ENCODE results near the gene CRHR1. TPM values are rescaled to one million over a fixed set of nuclear protein-coding genes. Genes with fewer than 3 reads are reported as not detected.

Gene CRHR1
- polyA plus RNA-seq, 3 donors = 0.10 to 0.67 TPM; not detected in 1

GRCh38 chr17:45784741-45785479 is 790 bp downstream of the CRHR1 start:
- no peak overlapping the region for H3K27ac ChIP-seq (ENCODE audit: low read depth, low read length)
- WGBS, 3 donors = 0 to 1% (median 1%) methylated on average over 52 to 82 of the region's 82 CpGs

- H3K27ac ChIP-seq (ENCODE audit: low read depth, low read length) = no peak overlapping the region
- WGBS, 3 donors = 27 to 34% (median 33%) methylated on average over 28 of the region's 28 CpGs
Measured at GRCh38 chr17:45785480-45786193, 1.5 kb downstream of the CRHR1 start.

DNA sequence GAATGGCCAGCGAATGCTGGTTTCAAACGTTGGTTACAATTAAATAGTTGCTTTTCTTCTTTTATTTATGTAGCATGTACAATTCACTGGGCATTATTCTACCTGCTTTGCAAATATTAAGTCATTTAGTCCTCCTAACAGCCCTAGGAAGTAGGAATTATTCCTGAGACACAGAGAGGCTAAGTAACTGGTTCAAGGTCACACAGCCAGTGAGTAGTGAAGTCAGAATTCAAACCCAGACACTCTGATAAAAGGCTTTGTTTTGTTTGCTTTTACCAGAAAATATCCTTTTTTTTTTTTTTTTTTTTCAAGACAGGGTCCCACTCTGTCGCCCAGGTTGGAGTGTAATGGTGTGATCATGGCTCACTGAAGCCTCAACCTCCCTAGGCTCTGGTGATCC is 2.2 kb downstream of the CRHR1 start:
- 72 to 91% (median 84%) methylated on average over 3 of the region's 3 CpGs for WGBS, 3 donors
- no peak overlapping the region for H3K27ac ChIP-seq (ENCODE audit: low read depth, low read length)

- WGBS, 3 donors = 44 to 67% (median 58%) methylated on average over 3 of the region's 3 CpGs
- H3K27ac ChIP-seq (ENCODE audit: low read depth, low read length) = no peak overlapping the region
Measured at GRCh38 chr17:45787044-45787443, 2.9 kb downstream of the CRHR1 start.

DNA sequence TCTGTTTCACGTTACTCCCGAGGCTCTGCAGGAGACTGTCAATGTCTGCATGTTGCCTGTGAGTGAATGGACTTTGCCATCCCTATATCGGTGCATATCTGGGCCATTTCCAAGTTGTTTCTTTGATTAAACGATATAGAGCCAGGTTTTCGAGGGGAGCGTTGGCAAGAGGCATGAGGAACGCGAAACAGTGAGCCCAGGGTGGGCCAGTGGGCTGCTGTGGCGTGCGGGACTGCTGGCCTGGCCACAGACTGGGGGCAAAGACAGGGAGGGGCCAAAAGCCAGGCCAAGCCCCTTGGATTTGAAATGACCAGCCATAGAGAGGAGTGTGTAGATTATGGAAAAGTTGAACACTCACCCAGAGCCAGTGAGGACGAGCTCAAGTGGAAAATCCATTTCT is 3.5 kb downstream of the CRHR1 start:
- H3K27ac ChIP-seq (ENCODE audit: low read depth, low read length) = no peak overlapping the region
- WGBS, 3 donors = 53 to 79% (median 71%) methylated on average over 11 of the region's 11 CpGs

- H3K27ac ChIP-seq (ENCODE audit: low read depth, low read length) = no peak overlapping the region
- WGBS, 3 donors = 71 to 76% (median 74%) methylated on average over 3 of the region's 3 CpGs
Measured at GRCh38 chr17:45788057-45788456, 3.9 kb downstream of the CRHR1 start.

GRCh38 chr17:45789874-45790273 is 5.8 kb downstream of the CRHR1 start:
- H3K27ac ChIP-seq (ENCODE audit: low read depth, low read length) = no peak overlapping the region
- WGBS, 3 donors = 38 to 70% (median 45%) methylated on average over 3 of the region's 3 CpGs

DNA sequence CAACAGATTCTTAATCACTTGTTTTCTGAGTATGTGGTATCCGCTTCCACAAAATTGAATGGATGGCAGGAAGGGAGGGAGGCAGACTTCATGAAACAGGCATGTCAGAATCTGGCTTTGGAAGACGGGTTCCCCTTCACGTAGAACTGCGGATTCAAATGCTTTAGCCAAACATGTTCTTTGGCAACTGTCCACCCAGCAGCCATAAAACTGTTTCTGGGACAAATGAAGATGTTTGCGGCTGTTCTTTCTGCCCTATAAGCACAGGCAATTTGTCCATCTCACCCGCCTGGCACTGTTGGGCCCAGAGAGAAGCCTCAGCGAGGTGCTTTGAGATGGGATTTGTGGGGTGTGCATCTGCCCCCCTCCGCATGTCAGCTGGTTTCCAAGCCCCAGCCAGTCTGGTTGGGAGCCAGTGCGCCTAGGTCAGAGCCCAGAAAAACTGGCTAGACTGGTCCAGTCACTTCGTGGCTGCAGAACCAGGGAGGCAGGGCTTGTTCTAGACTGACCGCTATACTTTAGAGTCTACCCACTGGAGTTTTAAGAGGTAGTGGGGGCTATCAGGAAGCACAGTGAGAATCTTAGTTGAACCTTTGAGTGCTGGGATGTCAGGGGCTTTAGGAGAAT is 6.3 kb downstream of the CRHR1 start:
- 45 to 63% (median 57%) methylated on average over 11 of the region's 11 CpGs for WGBS, 3 donors
- no peak overlapping the region for H3K27ac ChIP-seq (ENCODE audit: low read depth, low read length)

DNA sequence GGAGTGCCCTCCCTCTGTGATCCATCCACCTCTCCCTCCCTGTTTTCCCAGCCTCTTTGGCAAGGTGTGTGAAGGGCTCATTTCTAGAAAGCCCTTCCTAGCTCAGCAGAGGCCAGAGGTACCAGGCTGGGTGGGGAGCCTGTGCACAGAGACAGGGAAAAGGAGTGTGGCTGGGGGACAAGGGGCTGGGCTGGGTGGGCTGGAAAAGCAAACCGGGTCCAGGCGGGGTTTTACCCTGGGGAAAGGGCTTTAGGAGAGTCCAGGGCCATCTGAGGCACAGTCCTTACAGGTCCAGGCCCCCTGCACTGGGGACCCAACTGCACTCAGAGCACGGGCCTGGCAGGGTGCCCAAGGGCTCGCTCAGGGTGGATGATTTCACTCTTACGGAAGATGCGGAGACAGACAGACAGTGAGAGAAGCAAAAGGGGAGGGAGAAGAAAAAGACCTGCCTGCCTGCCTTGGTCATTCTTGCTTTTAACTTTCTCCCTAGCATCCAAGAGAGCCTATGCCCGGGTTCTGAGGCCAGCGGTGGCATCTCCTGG is 7.0 kb downstream of the CRHR1 start:
- WGBS, 3 donors = 49 to 55% (median 49%) methylated on average over 8 of the region's 8 CpGs
- no peak overlapping the region for H3K27ac ChIP-seq (ENCODE audit: low read depth, low read length)

- no peak overlapping the region for H3K27ac ChIP-seq (ENCODE audit: low read depth, low read length)
- 27 to 56% (median 55%) methylated on average over 9 of the region's 9 CpGs for WGBS, 3 donors
Measured at GRCh38 chr17:45791935-45792334, 7.8 kb downstream of the CRHR1 start.

- no peak overlapping the region for H3K27ac ChIP-seq (ENCODE audit: low read depth, low read length)
- WGBS, 3 donors = 57 to 62% (median 60%) methylated on average over 3 of the region's 3 CpGs
Measured at GRCh38 chr17:45792437-45792836, 8.3 kb downstream of the CRHR1 start.

- WGBS, 3 donors = 71 to 83% (median 81%) methylated on average over 22 of the region's 22 CpGs
Measured at GRCh38 chr17:45792995-45793755, 9.1 kb downstream of the CRHR1 start.

DNA sequence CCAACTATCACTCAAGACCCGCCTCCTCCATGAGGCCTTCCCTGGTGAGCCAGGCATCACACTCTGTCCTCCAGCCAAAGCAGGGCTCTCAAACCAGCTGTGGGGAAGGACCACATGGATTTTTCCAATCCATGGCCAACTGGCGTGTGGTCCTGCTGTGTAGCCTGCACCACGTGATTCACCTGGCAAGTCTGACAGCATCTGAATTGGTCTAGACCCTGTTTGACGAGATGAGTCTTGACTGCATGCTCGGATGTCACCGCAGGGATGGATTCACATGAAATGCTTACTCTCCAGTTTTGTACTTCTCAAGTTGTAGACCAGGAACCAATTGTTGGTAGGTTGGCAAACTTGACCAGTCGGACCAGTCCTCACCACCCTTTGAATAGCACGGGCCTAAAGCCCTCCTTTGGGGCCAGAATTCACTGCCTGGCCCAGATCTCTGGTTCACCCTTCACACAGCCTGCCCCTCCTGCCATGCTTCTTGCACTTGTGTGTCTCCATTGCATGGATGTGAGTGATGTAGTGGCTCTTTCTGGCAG is 9.9 kb downstream of the CRHR1 start:
- WGBS, 3 donors = 71 to 90% (median 86%) methylated on average over 8 of the region's 8 CpGs
- H3K27ac ChIP-seq (ENCODE audit: low read depth, low read length) = no peak overlapping the region

More at GRCh38 chr17:45792995-45793755, 9.1 kb downstream of the CRHR1 start:
- no peak overlapping the region for H3K27ac ChIP-seq (ENCODE audit: low read depth, low read length)

GRCh38 chr17:45794840-45795239 is 10.7 kb downstream of the CRHR1 start:
- H3K27ac ChIP-seq (ENCODE audit: low read depth, low read length) = no peak overlapping the region
- WGBS, 3 donors = 62 to 68% (median 66%) methylated on average over 6 of the region's 6 CpGs

- 21 to 38% (median 33%) methylated on average over 2 of the region's 2 CpGs for WGBS, 3 donors
- H3K27ac ChIP-seq (ENCODE audit: low read depth, low read length) = no peak overlapping the region
Measured at GRCh38 chr17:45800816-45801215, 16.7 kb downstream of the CRHR1 start.

DNA sequence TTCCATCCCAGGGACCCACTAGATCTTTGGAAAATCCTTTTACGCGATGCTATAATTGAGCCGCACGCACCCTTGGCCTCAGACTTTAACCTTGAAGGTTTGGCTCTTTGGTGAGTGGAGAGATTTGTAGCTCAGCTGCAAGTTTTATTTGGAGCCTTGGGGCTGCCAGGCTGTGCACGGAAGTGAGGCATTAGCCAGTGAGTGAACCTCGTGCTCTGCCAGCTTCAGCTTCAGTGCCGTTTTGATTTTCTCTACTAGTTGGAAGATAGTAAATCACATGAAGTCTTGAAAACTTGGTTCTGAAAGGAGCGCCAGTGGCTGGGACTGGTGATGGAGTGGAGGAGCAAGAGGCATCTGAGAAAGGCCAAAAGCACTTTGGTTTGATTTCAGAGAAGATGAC is 17.3 kb downstream of the CRHR1 start:
- H3K27ac ChIP-seq (ENCODE audit: low read depth, low read length) = no peak overlapping the region
- WGBS, 3 donors = 68 to 80% (median 69%) methylated on average over 8 of the region's 8 CpGs

DNA sequence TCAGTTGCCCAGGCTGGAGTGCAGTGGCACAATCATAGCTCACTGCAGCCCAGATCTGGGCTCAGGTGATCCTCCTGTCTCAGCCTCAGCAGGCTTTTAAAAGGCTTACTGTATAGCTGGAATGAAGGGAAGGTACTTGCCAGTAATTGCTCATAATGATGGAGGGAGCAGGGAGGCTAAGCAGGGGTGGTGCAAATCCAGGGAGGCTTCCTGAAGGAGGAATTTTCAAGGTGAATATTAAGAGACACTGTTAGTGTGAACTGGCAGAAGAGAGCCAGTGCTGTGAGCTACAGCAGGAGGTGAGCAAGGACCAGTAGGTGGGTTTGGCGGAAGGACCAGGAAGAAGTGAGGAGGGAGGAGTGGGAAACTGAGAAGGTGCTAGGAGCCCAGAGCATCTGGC is 24.7 kb downstream of the CRHR1 start:
- WGBS, 3 donors = 80 to 93% (median 83%) methylated on average over 1 of the region's 1 CpG
- no peak overlapping the region for H3K27ac ChIP-seq (ENCODE audit: low read depth, low read length)

GRCh38 chr17:45809499-45809898 is 25.4 kb downstream of the CRHR1 start:
- H3K27ac ChIP-seq (ENCODE audit: low read depth, low read length) = no peak overlapping the region
- WGBS, 3 donors = 54 to 74% (median 69%) methylated on average over 15 of the region's 15 CpGs

Data from adipose tissue (tissue), 3 donors.